A549 (cell line): ENCODE measurements around the gene SLC2A5.

Experiments
- CTCF ChIP-seq: fragments of >200 bp; sonication (Bioruptor Twin); formaldehyde crosslinking; IDR thresholded peaks from 3 replicates; pipeline ENCODE4 v1.5.1; 2016
- EP300 ChIP-seq, 2 experiments: fragments of >200 bp; sonication (Bioruptor Twin); formaldehyde crosslinking; IDR thresholded peaks; 2 replicates in 1 of 2; 3 replicates in 1 of 2; pipeline ENCODE4 v1.6.1; 2016 to 2017
- POLR2A ChIP-seq: IDR thresholded peaks from 2 replicates; pipeline ENCODE4 v1.6.1; 2012; ENCODE audit warnings: mild to moderate bottlenecking, low read length

GRCh38 chr1:9099555-9099954 is 30.1 kb upstream of the SLC2A5 start:
- TF ChIP-seq EP300 (IDR thresholded peaks at IDR 0.05) (no peak), CTCF (no peak), POLR2A (no peak)
